GM19240 (cell line): Measurements from ENCODE around the gene ALAS1.

Experiments used
- DNase-seq: peaks from one replicate; pipeline ENCODE4 v3.0.0; 2011; ENCODE audit warnings: low spot score; ENCODE audit not compliant: insufficient read length

The ALAS1 gene

GRCh38 chr3:52248816-52249547 lies 51.0 kb downstream of the ALAS1 start:
- no peak for DNase-seq

GRCh38 chr3:52249683-52250082 lies 51.7 kb downstream of the ALAS1 start:
- no peak for DNase-seq

- DNase-seq = no peak
These were observed 52.2 kb downstream of the ALAS1 start for GRCh38 chr3:52250122-52250521.

GRCh38 chr3:52253314-52254304 lies 55.6 kb downstream of the ALAS1 start:
- peak; percentile 96 for DNase-seq

- DNase-seq = no peak
These were observed 56.6 kb downstream of the ALAS1 start for GRCh38 chr3:52254608-52255007.

GRCh38 chr3:52256159-52256558 lies 58.2 kb downstream of the ALAS1 start:
- DNase-seq = no peak

- DNase-seq = no peak
These were observed 58.7 kb downstream of the ALAS1 start for GRCh38 chr3:52256622-52257021.

GRCh38 chr3:52257911-52258310 lies 60.0 kb downstream of the ALAS1 start:
- DNase-seq = no peak

GRCh38 chr3:52259035-52259434 lies 61.1 kb downstream of the ALAS1 start:
- no peak for DNase-seq

GRCh38 chr3:52259448-52259847 lies 61.5 kb downstream of the ALAS1 start:
- no peak for DNase-seq

- no peak for DNase-seq
These were observed 64.5 kb downstream of the ALAS1 start for GRCh38 chr3:52262447-52262846.
